Kidney epithelial cell (primary cell): ENCODE measurements around the gene MSLN. TPM values are rescaled to one million over a fixed set of nuclear protein-coding genes. Genes with fewer than 3 reads are reported as not detected.

Experiments
- DNase-seq: peaks from one replicate; pipeline ENCODE4 v3.0.0-alpha.2; 2010; ENCODE audit warnings: low read depth
- H3K27me3 ChIP-seq: 2 replicates; pipeline ENCODE4 v1.6.0; 2011; ENCODE audit warnings: low read length; ENCODE audit not compliant: control insufficient read depth, insufficient read depth
- H3K36me3 ChIP-seq: 2 replicates; pipeline ENCODE4 v1.5.1; 2011; ENCODE audit warnings: low read length; ENCODE audit not compliant: control insufficient read depth, insufficient read depth
- H3K4me3 ChIP-seq: 2 replicates; pipeline ENCODE4 v1.5.1; 2011; ENCODE audit warnings: low read depth, mild to moderate bottlenecking, control low read depth, low read length
- total RNA-seq: library from RNA; depleted of rRNA; stranded (reverse); fragments of >200 nt; gene quantifications from 2 replicates; pipeline ENCODE4 v1.2.3, GENCODE V29; 2015
- TF ChIP-seq, protein P1 (sequence below): IDR thresholded peaks from 2 replicates; pipeline ENCODE4 v1.5.1; 2011; ENCODE audit warnings: mild to moderate bottlenecking, moderate library complexity, low read length, control low read depth, inconsistent platforms; ENCODE audit not compliant: insufficient read depth, poor library complexity, severe bottlenecking

MSLN gene
- total RNA-seq, 1 donor from 2014 or later = 8.6 TPM

DNA sequence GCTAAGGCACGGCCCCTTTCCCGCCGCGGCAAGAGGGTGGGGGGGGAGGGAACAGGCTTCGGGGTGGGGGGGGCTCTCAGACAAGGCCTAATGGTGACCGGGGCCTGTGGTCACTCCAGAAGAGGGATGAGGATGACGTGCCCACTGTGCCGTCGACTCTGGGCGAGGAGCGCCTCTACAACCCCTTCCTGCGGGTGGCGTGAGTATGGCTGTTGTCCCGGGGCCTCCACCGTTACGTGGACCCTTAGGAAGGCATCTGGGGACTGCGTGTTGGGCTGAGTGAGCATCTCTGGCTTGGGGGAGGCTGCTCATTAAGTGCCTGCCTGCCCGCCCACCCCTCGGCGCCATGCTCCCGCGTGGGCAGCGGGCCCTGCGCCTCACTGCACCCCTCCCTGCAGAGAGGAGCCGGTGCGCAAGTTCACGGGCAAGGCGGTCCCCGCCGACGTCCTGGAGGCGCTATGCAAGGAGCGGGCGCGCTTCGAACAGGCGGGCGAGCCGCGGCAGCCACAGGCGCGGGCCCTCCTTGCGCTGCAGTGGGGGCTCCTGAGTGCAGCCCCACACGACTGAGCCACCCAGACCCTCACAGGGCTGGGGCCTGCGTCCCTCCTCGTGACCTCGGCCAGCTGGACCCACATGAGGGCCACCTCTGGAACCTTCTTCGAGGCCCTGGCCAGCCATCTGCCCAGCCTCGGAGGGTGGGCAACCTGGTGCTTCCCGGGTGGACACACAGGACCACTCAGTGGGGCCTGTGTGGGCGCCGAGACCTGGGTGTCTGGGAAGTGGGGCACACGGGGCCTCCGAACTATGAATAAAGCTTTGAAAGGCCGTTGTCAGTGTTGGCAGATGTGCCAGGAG is 31.4 kb upstream of the MSLN start:
- no peak overlapping the region for H3K4me3 ChIP-seq

DNA sequence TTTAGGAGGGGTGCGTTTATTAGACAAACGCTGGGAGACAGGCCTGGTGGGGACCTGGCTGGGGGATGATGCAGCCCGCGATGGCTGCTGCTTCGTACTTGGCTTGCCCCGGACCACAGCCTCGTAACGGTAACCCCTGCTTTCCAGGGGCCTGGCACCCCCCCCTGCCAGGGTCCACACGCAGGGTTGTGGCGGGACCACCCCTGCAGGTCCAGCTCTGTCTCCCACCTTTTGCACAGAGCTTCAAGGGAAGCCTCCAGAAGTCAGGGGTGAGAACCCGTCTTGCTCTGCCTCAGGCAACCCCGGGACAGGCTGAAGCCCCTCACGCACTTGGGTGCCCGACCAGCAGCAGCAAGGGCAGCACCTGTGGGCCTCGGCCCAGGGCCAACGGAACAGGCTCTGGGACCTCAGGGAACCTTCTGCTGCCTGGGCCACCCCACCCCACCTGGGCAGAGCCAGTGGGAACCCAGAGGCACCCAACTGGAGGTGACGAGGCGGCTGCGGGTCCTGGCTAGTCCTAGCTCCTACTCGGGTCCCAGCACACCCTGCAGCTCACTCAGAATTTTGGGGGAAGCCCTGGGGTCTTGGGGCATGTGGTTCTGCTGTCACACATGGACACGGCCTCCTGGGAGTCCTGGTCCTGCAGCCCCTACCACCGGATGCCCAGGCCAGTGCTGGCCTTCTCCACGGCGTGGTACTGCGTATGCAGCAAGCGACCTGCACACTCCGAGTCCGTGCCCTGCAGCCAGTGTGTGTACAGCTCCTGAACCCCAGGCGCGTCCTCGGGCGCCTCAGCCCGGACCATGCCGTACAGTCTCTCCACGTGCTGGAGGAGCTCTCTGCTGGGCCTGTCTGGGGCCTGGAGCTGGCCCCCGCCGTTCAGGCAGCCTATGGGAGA is 30.5 kb upstream of the MSLN start:
- Histone ChIP-seq H3K27me3 (no peaks in the 10 kb centered on the region), H3K36me3 (peaks cover 2% of the 10 kb centered on the region), H3K4me3 (no peak overlapping the region)
- TF ChIP-seq, protein P1, sequence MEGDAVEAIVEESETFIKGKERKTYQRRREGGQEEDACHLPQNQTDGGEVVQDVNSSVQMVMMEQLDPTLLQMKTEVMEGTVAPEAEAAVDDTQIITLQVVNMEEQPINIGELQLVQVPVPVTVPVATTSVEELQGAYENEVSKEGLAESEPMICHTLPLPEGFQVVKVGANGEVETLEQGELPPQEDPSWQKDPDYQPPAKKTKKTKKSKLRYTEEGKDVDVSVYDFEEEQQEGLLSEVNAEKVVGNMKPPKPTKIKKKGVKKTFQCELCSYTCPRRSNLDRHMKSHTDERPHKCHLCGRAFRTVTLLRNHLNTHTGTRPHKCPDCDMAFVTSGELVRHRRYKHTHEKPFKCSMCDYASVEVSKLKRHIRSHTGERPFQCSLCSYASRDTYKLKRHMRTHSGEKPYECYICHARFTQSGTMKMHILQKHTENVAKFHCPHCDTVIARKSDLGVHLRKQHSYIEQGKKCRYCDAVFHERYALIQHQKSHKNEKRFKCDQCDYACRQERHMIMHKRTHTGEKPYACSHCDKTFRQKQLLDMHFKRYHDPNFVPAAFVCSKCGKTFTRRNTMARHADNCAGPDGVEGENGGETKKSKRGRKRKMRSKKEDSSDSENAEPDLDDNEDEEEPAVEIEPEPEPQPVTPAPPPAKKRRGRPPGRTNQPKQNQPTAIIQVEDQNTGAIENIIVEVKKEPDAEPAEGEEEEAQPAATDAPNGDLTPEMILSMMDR = no peak
- no peak for DNase-seq

More for the DNA sequence above, 31.4 kb upstream of the MSLN start:
- Histone ChIP-seq H3K27me3 (no peaks in the 10 kb centered on the region), H3K36me3 (peaks cover 2% of the 10 kb centered on the region)
- no peak for DNase-seq
- TF ChIP-seq, protein P1 = no peak

DNA sequence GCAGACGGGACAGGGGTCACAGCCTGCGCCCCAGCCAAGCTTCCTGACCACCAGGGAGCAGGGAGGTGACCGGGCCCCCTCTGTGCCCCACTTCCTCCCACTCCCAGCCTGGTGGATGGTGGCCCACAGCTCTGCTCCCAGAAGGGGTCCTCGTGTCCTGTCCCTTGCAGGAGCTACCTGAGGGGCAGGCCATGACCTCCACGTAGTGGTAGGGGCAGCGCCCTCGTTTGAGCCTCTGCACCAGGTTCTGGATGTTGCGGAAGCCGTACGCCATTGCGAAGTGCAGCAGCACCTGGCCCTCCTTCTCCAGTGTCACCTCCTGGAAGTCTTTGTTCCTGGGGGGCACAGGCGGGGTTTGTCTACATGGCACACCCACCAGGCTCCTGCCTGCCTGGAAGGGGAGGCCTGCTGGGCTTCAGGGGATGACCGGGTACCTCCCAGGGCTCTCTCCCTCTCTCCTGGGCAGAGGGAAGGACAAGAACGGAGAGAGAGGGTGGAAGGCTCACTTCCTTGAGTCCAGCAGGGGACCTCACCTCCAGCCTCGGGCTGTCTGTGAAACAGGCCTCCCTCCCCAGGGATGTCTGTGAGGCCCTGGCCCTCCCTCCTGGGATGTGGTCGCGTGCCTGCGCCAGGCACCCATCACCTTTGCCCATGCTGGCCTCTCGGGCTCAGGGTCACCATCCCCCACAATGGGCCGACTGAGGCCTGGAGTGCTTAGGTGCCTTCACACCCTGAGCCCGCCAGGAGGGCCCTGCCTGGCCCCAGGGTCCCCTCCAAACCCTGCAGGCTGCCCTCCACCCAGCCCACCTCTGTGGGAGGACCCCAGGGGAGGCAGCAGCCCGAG is 29.6 kb upstream of the MSLN start:
- Histone ChIP-seq H3K27me3 (no peaks in the 10 kb centered on the region), H3K36me3 (peaks cover 2% of the 10 kb centered on the region), H3K4me3 (no peak overlapping the region)
- DNase-seq = no peak
- TF ChIP-seq, protein P1 = no peak

DNA sequence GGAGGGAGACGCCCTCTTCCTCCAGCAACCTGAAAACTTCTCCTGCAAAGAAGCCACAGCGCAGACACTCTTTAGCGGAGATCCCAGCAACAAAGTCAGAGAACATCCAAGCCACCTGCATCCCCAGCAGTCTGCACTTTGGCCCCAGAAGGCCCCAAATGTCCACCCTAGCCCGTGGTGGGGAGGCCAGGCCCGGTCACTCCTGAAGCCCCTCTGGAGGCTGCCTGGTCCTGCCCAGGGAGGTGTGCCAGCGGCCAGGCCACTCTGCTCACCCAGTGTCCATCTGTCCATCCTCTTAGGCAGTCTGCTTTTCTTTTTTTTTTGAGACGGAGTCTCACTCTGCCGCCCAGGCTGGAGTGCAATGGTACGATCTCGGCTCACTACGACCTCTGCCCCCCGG is 28.2 kb upstream of the MSLN start:
- no peaks in the 10 kb centered on the region for H3K27me3 ChIP-seq
- TF ChIP-seq, protein P1 = no peak
- peaks cover 2% of the 10 kb centered on the region for H3K36me3 ChIP-seq
- H3K4me3 ChIP-seq = no peak overlapping the region
- DNase-seq = no peak

DNA sequence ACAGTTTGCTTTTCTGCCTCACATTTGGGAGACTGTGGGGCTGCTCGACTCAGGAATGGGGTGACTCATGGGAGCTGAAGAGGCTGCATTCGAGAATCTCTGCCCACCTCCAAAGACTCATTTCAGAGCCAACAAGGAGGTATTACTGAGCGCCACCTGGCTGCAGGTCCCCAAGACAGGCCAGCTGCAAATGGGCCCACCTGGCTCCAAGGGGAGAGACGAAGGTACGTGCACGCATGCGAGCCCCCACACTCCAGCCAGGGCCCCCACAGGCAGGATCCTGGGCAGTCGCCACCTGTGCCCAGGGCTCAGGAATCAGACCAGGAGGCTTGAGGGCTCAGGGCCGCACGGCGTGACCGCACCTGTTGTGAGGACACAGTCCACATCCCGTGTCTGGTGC is 27.6 kb upstream of the MSLN start:
- Histone ChIP-seq H3K4me3 (no peak overlapping the region), H3K27me3 (no peaks in the 10 kb centered on the region), H3K36me3 (peaks cover 2% of the 10 kb centered on the region)
- TF ChIP-seq, protein P1 = peak; percentile 27
- DNase-seq = no peak
